Stimulated activated CD8-positive, alpha-beta memory T cell treated with anti-CD3 and anti-CD28 coated beads, Interleukin-4, amount 100 ng/mL, for 48 hours (primary cell): ENCODE results near the gene OR51B5.
"Not testable (repeated sequence)": the region's sequence is repeated elsewhere in the genome, so short reads cannot be mapped to it uniquely, and the experiment has no call there.

Experiments
- DNase-seq: peaks from one replicate; pipeline ENCODE4 v3.0.0-alpha.2; 2020

The OR51B5 gene

GRCh38 chr11:5335170-5335569, 8.2 kb downstream of the OR51B5 start:
- DNase-seq, result no peak

DNA sequence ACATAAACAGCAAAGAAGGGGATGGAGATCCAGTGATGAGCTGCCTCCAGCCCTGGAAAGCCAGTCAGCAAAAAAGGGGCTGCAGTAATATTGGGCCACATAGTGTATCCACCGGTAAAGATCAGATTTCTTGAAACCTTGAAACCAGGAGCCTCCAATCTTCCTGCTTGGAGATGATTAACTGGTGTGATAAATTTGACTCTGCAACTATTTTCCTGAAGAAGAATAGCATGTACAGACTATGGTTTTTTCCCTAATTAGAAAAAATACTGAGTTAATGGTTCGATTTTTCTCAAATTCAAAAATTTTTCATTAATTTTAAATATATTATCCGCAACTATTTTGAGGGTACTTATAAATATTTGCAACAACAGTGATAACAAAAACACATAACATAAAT, 19.1 kb downstream of the OR51B5 start, which contains the start of gene OR51B2:
OR51B2 (minus strand) TSS at position 101 of the 400 bp plus-strand sequence; CDS start at position 101, 0 bp downstream.
- no peak for DNase-seq

GRCh38 chr11:5317292-5317691, 26.0 kb downstream of the OR51B5 start:
- DNase-seq, result no peak

GRCh38 chr11:5313326-5314023, 29.8 kb downstream of the OR51B5 start:
- not testable (repeated sequence) for DNase-seq

GRCh38 chr11:5310423-5310822, 32.9 kb downstream of the OR51B5 start:
- no peak for DNase-seq

DNA sequence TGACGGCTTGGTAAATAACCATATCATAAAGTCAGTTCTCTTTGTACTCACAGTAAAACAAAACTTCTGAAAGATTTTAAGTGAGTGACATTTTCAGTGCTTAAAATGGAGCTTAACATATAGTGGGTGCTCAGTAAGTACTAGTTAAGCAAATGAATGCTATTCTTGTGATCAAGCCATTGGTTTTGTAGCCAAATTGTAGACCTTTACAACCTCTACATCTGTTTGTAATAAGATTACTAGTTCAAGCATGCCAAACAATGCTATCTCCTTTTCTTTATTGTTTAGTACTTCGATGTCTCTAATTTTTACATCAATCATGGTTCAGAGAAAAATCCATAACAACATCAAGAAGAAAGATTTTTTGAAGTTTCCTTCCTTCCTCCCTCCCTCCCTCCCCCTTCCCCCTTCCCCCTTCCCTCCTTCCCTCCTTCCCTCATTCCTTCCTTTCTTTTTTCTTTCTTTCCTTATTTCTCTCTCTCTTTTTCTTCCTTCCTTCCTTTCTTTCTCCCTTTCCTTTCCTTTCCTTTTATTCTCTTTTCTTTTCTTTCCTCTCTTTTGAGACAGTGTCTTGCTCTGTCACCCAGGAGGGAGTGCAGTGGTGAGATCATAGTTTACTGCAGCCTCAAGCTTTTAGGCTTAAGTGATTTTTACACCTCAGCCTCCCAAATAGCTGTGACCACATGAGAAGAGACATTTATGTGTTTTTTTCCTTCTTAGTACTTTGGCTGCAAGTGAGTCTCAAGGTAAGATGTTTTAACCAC, 35.9 kb downstream of the OR51B5 start:
- no peak for DNase-seq

DNA sequence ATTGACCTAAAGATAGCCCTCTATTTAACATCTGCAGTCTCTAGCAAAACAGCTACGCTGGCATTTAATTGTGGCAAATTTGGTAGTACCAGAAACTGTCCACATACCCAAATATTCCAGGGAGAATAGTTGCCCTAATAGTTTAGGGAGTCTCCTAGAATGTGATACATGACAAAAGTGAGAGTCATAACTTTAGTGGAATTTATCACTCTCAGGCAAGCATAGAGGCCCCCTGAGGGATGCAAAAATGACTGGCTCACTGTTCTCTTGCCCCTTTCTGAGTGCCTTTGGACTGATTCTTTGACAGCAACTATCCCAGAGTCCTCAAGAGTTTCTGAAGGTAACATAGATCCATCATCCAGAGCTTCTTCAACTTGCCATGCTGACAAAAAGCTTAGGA, 39.3 kb downstream of the OR51B5 start:
- DNase-seq, result no peak

DNA sequence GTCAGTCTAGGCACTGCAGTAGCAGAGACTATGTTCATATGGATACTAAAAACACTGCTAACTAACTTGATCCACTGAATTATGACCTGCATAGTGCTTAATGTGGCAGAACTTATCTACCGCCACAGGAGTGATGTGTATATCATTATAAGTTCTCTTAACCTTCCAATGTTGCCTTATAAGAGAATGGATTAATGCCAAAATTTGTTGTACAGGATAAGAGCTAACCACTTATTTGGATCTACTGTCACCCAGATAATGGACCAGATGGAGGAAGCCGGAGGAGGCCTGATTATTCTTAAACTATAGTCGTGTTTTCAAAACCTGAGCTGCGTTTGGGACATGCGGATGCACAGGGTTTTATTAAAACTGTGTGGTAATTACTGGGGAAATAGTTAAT, 39.7 kb downstream of the OR51B5 start:
- DNase-seq, result no peak

DNA sequence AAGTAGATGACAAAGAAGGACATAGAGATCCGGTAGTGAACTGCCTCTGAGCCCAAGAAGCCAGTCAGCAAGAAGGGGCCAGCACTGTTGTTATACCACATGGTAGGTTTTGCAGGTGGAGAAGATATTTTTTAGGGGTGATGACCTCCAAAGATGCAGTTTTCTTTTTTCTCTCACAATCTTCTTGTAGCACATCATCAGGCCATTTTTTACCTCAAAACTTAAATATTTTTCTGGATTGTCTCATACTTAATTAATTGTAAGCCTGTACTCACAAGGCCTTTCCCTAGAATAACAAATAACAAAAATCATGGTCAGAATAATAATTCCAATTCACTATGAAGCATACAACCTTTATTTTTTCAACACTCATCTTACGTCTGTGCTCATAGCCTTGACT, 41.5 kb downstream of the OR51B5 start, which contains the start of gene OR51B4:
OR51B4 (minus strand) TSS at position 101 of the 400 bp plus-strand sequence; CDS start at position 101, 0 bp downstream.
- DNase-seq, result no peak

DNA sequence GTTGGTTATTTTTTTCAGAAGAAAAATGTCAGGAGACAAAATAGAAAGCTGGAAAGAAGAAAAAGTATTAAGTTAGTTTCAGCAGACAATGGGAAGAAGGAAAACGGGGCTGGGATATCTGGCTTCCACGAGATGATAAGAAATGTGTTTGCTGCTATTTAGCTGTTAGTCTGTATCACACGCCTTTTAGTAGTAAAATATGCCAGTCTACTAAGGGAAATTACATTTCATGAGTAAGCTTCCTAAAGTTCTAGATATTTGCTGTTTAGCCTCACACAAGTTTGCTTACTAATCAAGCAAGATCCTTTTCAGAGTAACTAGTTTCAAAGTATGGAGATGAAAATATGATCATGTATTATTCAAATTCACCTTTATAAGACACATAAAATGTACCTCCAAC, 43.1 kb downstream of the OR51B5 start:
- no peak for DNase-seq

- DNase-seq, result no peak
Observed at GRCh38 chr11:5298451-5298850, 44.9 kb downstream of the OR51B5 start.

- no peak for DNase-seq
Observed at GRCh38 chr11:5297721-5298323, 45.5 kb downstream of the OR51B5 start.

DNA sequence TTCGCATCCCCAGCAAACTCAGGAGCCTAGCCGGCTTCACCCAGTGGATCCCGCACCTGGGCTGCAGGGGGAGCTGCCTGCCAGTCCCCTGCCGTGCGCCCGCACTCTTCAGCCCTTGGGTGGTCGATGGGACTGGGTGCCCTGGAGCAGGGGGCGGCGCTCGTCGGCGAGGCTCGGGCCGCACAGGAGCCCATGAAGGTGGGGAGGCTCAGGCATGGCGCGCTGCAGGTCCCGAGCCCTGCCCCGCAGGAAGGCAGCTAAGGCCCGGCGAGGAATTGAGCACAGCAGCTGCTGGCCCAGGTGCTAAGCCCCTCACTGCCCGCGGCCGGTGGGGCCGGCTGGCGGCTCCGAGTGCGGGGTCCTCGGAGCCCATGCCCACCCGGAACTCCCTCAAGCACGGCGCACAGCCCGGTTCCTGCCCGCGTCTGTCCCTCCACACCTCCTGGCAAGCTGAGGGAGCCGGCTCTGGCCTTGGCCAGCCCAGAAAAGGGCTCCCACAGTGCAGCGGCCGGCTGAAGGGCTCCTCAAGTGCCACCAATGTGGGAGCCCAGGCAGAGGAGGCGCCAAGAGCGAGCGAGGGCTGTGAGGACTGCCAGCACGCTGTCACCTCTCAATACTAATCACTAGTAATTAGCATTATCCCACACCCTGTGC, 48.9 kb downstream of the OR51B5 start:
- DNase-seq, result not testable (repeated sequence)

DNA sequence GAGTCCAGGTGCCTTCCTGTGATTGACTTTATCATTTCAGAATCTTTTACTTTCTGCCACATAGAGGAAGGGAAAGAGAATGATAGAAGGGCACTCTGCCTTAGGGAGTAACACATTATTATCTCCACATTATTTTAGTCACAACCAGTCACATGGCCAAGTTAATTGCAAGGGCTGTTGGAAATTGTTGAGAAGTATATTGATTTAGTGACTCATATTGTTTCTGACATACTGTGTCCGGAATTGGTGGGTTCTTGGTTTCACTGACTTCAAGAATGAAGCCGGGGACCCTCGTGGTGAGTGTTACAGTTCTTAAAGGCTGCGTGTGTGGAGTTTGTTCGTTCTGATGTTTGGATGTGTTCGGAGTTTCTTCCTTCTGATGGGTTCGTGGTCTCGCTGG, 50.3 kb downstream of the OR51B5 start:
- DNase-seq, result no peak
